Activated naive CD4-positive, alpha-beta T cell treated with anti-CD3 and anti-CD28 coated beads, Interleukin-2, amount 50 U/mL, for 72 hours (primary cell): Measurements from ENCODE around the gene CDKN1A. TPM values are rescaled to one million over a fixed set of nuclear protein-coding genes. Genes with fewer than 3 reads are reported as not detected.

Experiments
- ATAC-seq, 2 donors: fragments of 150-1000 bp; cut with Tn5 transposase; 2 replicates each; pipeline ENCODE4 v1.10.0; 2021; ENCODE audit warnings: mild to moderate bottlenecking in 2 of 2, moderate library complexity in 2 of 2
- DNase-seq, 2 donors: peaks; one replicate each; pipeline ENCODE4 v3.0.0; 2021 to 2022; ENCODE audit warnings: low spot score in 2 of 2
- H3K27ac Mint-ChIP-seq, 2 donors: one replicate each; pipeline ENCODE4 v1.8.0; 2022; ENCODE audit warnings: mild to moderate bottlenecking in 2 of 2, mixed read lengths in 2 of 2
- H3K36me3 Mint-ChIP-seq, 2 donors: one replicate each; pipeline ENCODE4 v1.8.0; 2022; ENCODE audit warnings: mixed read lengths in 2 of 2
- H3K9me3 Mint-ChIP-seq, 2 donors: one replicate each; pipeline ENCODE4 v1.8.0; 2022; ENCODE audit warnings: mixed read lengths in 2 of 2
- total RNA-seq, 2 donors: library from RNA; stranded (reverse); gene quantifications; one replicate each; pipeline ENCODE4 v1.2.3, GENCODE V29; 2022

Gene CDKN1A
- total RNA-seq, 2 donors from 2014 or later: 43.3 to 146 TPM

DNA sequence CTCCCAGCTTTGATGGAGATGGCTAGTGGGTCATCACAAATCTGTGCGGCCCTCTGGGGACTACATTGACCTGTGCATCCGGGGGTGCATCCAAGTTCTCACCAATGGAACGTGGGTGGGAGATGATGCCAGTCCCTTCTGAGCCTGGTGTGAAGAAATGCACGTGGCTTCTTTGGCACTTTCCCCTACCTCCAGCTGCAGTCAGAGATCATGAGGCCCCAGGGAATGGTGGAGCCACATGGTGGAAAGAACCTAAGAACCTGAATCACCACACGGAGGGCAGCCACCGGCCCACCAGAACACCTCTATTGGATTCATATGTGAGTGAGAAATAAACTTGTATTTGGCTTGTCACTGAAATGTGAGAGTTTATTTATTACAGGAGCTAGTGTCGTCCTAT, 9.9 kb upstream of the CDKN1A start:
- no peak for ATAC-seq
- Mint-ChIP-seq H3K36me3 (no peaks in the 10 kb centered on the region), H3K27ac (no peak overlapping the region), H3K9me3 (no peaks in the 10 kb centered on the region)
- DNase-seq: no peak

DNA sequence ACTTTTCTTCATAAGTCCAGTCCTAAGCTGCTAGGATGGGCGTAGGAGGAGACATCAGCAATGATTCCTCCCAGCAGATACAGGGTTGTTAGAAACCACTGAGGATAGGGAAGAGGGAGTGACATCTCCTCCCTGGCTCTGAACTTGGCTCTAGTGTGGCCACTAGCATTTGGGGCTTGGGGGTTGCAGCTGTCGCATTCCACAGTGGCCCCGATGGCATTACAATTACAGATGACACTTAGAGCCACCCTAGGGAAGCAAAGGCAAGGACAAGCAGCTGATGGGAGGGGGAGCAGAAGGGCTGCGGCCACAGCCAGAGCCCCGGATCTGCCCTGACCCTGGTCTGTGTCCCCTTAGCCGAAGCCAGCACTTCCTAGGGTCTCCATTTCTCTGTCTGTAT, 9.5 kb upstream of the CDKN1A start:
- H3K27ac Mint-ChIP-seq: no peak overlapping the region
- DNase-seq (no peak), ATAC-seq (no peak)
- no peaks in the 10 kb centered on the region for H3K36me3 Mint-ChIP-seq
- no peaks in the 10 kb centered on the region for H3K9me3 Mint-ChIP-seq

DNA sequence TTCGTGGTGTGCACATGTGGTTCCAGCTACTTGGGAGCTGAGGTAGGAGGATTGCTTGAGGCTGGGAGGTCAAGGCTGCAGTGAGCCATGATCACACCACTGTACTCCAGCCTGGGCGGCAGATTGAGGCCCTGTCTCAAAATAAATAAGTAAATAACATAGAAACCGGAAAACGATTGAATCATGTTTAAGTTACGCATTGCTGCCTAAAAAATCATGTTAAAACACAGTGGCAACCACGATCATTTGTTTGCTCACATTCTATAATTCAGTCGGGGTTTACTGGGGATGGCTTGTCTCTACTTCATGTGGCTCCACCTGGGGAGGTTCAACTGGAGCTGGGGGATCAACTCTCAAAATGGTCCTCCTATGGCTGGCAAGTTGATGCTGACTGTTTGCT, 8.2 kb upstream of the CDKN1A start:
- H3K9me3 Mint-ChIP-seq: no peaks in the 10 kb centered on the region
- H3K36me3 Mint-ChIP-seq: no peaks in the 10 kb centered on the region
- H3K27ac Mint-ChIP-seq: peak overlapping the region in 1 of 2 donors; percentile 26
- no peak for ATAC-seq
- DNase-seq: no peak

DNA sequence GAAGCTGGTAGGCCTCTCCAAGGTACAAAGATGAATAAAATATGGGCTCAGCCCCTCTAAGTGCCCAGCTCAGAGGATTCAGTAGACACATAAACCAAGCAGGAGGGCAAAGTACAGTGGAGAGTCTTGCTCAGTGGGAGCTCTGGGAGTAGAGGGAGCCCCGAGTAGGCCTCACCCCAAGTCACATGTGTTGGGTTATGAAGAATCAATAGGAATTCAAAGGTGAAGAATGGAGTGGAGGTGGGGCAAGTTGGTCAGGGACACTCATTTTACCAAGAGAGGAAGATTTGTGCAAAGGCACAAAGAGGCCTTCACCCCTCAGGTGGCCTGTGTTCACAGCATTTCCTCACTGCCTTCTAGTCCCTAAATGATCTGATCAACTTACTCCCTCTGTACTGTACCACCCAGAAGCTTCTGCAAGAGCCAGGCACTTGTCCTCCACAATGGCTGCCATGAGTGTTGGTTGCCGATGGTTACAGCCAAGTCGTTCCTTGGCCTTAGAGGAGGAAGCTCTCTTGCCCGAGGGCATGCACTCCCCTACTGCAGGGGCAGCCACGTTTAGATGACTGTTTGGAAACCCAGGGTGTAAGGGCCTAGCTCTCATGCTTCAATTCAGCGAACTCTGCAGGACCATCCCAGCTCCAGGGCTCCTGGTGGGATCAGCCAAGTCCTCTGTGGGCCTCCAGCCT, 6.7 kb upstream of the CDKN1A start:
- no peak for ATAC-seq
- DNase-seq: no peak
- Mint-ChIP-seq H3K36me3 (no peaks in the 10 kb centered on the region), H3K27ac (no peak overlapping the region), H3K9me3 (no peaks in the 10 kb centered on the region)

DNA sequence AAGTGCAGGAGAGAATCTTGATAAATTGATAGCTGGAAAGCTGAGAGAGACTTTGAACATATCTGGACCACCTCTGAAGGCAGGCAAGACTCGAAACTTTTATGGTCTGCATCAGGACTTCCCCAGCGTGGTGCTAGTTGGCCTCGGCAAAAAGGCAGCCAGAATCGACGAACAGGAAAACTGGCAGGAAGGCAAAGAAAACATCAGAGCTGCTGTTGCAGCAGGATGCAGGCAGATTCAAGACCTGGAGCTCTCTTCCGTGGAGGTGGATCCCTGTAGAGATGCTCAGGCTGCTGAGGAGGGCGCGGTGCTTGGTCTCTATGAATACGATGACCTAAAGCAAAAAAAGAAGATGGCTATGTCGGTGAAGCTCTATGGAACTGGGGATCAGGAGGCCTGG, 4.6 kb upstream of the CDKN1A start:
- H3K27ac Mint-ChIP-seq: no peak overlapping the region
- ATAC-seq (no peak), DNase-seq (no peak)
- peaks cover 5 to 6% of the 10 kb centered on the region in 2 donors for H3K36me3 Mint-ChIP-seq
- H3K9me3 Mint-ChIP-seq: no peaks in the 10 kb centered on the region

DNA sequence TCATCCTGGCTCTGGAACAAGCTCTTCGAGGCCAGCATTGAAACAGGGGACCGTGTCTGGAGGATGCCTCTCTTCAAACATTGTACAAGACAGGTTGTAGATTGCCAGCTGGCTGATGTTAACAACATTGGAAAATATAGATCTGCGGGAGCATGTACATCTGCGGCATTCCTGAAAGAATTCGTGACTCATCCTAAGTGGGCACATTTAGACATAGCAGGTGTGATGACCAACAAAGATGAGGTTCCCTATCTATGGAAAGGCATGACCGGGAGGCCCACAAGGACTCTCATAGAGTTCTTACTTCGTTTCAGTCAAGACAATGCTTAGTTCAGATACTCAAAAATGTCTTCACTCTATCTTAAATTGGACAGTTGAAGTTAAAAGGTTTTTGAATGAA, 3.6 kb upstream of the CDKN1A start:
- ATAC-seq: no peak
- DNase-seq: no peak
- peaks cover 9 to 13% of the 10 kb centered on the region in 2 donors for H3K36me3 Mint-ChIP-seq
- no peak overlapping the region for H3K27ac Mint-ChIP-seq
- no peaks in the 10 kb centered on the region for H3K9me3 Mint-ChIP-seq

DNA sequence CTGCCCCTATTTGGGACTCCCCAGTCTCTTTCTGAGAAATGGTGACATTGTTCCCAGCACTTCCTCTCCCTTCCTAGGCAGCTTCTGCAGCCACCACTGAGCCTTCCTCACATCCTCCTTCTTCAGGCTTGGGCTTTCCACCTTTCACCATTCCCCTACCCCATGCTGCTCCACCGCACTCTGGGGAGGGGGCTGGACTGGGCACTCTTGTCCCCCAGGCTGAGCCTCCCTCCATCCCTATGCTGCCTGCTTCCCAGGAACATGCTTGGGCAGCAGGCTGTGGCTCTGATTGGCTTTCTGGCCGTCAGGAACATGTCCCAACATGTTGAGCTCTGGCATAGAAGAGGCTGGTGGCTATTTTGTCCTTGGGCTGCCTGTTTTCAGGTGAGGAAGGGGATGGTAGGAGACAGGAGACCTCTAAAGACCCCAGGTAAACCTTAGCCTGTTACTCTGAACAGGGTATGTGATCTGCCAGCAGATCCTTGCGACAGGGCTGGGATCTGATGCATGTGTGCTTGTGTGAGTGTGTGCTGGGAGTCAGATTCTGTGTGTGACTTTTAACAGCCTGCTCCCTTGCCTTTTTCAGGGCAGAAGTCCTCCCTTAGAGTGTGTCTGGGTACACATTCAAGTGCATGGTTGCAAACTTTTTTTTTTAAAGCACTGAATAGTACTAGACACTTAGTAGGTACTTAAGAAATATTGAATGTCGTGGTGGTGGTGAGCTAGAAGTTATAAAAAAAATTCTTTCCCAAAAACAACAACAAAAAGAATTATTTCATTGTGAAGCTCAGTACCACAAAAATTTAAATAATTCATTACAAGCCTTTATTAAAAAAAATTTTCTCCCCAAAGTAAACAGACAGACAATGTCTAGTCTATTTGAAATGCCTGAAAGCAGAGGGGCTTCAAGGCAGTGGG, 2.1 kb upstream of the CDKN1A start:
- Mint-ChIP-seq H3K27ac (peak overlapping the region; percentile 93 to 96), H3K36me3 (peaks cover 18 to 24% of the 10 kb centered on the region in 2 donors), H3K9me3 (no peaks in the 10 kb centered on the region)
- ATAC-seq: no peak
- peak in 1 of 2 donors; percentile 61 for DNase-seq

DNA sequence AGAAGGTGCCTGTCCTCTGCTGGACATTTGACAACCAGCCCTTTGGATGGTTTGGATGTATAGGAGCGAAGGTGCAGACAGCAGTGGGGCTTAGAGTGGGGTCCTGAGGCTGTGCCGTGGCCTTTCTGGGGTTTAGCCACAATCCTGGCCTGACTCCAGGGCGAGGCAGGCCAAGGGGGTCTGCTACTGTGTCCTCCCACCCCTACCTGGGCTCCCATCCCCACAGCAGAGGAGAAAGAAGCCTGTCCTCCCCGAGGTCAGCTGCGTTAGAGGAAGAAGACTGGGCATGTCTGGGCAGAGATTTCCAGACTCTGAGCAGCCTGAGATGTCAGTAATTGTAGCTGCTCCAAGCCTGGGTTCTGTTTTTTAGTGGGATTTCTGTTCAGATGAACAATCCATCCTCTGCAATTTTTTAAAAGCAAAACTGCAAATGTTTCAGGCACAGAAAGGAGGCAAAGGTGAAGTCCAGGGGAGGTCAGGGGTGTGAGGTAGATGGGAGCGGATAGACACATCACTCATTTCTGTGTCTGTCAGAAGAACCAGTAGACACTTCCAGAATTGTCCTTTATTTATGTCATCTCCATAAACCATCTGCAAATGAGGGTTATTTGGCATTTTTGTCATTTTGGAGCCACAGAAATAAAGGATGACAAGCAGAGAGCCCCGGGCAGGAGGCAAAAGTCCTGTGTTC, 1.3 kb upstream of the CDKN1A start:
- DNase-seq (no peak), ATAC-seq (no peak)
- H3K9me3 Mint-ChIP-seq: no peaks in the 10 kb centered on the region
- peaks cover 19 to 24% of the 10 kb centered on the region in 2 donors for H3K36me3 Mint-ChIP-seq
- peak overlapping the region in 1 of 2 donors; percentile 96 for H3K27ac Mint-ChIP-seq

DNA sequence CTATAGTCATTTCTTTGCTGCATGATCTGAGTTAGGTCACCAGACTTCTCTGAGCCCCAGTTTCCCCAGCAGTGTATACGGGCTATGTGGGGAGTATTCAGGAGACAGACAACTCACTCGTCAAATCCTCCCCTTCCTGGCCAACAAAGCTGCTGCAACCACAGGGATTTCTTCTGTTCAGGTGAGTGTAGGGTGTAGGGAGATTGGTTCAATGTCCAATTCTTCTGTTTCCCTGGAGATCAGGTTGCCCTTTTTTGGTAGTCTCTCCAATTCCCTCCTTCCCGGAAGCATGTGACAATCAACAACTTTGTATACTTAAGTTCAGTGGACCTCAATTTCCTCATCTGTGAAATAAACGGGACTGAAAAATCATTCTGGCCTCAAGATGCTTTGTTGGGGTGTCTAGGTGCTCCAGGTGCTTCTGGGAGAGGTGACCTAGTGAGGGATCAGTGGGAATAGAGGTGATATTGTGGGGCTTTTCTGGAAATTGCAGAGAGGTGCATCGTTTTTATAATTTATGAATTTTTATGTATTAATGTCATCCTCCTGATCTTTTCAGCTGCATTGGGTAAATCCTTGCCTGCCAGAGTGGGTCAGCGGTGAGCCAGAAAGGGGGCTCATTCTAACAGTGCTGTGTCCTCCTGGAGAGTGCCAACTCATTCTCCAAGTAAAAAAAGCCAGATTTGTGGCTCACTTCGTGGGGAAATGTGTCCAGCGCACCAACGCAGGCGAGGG, 594 bp upstream of the CDKN1A start:
- peaks cover 23 to 27% of the 10 kb centered on the region in 2 donors for H3K36me3 Mint-ChIP-seq
- DNase-seq (peak in 1 of 2 donors; percentile 16), ATAC-seq (peak in 1 of 2 donors; percentile 23)
- peak overlapping the region; percentile 60 to 96 for H3K27ac Mint-ChIP-seq
- no peaks in the 10 kb centered on the region for H3K9me3 Mint-ChIP-seq

DNA sequence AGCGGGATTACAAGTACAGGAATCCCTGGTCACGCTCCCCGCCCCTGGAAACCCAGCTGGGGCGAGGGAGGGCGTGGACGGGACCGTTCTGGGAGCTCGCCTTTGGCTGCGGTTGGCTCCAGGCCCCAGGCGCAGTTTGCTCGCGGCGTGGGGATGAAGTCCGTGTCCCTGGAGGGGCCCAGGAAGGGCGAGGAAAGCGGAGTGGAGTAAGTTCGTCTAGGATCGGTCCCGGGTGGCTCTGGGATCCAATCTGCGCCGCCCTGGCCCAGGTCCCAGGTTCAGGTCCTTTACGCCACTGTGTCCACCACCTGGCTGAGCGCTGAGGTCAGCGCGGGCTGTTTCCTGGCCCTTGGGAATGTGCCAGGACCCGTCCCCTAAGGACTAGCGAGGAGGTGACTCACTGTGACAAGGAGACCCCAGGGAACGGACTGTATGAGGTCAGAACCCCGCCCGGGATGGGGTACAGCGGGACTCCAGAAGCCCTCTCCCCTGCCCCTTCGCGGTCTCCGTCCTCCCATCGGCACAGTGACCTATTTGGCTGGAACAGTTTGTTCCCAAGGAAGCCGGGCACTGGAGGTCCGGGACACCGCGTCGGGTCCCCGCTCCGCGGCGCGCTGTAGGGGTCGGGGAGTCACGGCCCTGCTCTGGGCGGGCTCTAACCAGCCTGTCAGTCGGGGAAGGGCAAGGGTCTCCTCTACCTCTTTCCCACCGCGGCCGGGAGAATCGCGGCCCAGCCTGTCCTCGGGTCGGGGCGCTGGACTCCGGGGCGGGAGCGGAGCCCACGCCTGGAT, 724 bp downstream of the CDKN1A start:
- ATAC-seq (no peak), DNase-seq (peak; percentile 46 to 70)
- H3K36me3 Mint-ChIP-seq: peaks cover 32 to 39% of the 10 kb centered on the region in 2 donors
- H3K9me3 Mint-ChIP-seq: no peaks in the 10 kb centered on the region
- peak overlapping the region; percentile 96 to 98 for H3K27ac Mint-ChIP-seq

DNA sequence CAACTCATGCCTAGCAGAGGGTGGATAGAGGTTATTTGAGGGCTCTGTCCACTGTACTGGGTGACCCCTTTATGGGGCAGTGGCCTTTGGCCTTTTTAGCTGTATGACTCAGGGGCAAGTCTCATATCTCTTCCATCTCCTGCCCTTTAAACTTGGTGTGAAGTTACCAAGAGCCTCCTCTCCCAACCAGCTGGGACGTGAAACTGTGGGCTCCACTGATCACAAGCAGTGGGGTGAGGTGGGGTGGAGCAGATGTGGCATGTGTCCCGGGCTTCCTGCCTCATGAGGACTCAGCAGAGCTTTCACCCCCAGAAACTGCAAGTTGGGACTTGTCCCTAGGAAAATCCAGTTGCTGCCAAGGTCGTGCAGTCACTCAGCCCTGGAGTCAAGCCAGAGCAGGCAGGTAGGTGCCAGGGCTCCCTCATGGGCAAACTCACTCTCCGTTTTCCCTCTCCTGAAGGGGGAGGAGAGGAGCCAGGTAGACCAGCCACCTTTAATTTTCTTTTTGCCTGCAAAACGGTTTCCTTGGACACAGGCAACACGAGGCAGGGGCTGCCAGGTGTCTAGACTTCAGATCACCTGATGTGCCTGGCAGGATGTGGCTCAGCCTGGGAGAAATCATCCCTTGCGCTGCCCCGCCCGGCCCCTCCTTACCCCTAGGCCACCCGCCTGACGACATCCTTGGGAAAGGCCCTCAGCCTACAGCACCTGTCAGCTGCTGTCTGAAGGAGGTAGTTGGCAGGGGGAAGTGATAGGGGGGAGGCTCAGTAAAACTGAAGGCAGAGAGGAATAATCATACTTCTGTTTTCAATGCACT, 4.0 kb downstream of the CDKN1A start:
- H3K36me3 Mint-ChIP-seq: peaks cover 41 to 51% of the 10 kb centered on the region in 2 donors
- ATAC-seq: peak; percentile 14 to 49
- peak; percentile 50 to 78 for DNase-seq
- H3K9me3 Mint-ChIP-seq: no peaks in the 10 kb centered on the region
- peak overlapping the region; percentile 87 to 96 for H3K27ac Mint-ChIP-seq

DNA sequence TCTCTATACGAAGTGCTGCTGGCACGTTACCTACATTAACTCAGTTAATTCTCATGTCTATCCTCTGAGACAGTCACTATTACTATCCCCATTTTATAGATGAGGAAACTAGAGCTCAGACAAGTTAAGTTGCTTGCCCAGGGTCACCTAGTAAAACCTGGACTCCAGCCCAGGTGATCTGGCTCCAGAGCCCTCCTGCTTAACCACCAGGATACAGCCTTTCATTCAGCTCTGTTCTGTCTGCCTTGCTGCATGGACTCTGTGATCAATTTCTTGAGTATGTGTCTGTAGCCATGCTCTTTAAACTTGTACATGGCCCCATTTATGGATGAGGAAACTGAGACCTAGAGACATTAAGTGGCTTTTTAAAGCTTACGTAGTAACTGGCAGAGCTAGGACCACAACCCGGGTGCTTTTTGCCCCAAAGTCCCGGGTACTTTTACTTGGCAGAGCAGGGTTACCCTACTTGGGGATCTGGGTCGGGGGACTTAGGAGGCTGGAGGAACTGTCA, 4.7 kb downstream of the CDKN1A start:
- Mint-ChIP-seq H3K27ac (peak overlapping the region; percentile 87 to 96), H3K9me3 (no peaks in the 10 kb centered on the region), H3K36me3 (peaks cover 41 to 51% of the 10 kb centered on the region in 2 donors)
- ATAC-seq: no peak
- no peak for DNase-seq

DNA sequence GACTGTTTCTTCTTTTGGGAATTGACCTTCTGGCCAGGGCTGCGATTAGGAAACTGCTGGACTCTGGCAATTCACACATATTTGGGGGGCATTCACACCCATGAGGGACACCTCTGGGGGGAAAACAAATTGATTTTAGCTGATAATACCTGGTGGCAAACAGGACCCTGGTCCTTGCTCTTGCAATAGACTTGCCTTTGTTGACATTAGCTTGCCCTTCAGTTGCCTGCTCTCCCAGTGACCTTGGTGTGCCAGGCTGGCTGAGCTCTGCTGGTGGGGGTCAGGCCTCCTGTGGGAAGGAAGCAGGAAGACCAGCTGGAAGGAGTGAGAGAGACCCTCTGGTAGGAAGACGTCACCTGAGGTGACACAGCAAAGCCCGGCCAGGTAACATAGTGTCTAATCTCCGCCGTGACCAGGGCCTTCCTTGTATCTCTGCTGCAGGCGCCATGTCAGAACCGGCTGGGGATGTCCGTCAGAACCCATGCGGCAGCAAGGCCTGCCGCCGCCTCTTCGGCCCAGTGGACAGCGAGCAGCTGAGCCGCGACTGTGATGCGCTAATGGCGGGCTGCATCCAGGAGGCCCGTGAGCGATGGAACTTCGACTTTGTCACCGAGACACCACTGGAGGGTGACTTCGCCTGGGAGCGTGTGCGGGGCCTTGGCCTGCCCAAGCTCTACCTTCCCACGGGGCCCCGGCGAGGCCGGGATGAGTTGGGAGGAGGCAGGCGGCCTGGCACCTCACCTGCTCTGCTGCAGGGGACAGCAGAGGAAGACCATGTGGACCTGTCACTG, 5.3 kb downstream of the CDKN1A start:
- no peaks in the 10 kb centered on the region for H3K9me3 Mint-ChIP-seq
- peaks cover 35 to 46% of the 10 kb centered on the region in 2 donors for H3K36me3 Mint-ChIP-seq
- H3K27ac Mint-ChIP-seq: peak overlapping the region; percentile 87 to 96
- DNase-seq (no peak), ATAC-seq (no peak)

DNA sequence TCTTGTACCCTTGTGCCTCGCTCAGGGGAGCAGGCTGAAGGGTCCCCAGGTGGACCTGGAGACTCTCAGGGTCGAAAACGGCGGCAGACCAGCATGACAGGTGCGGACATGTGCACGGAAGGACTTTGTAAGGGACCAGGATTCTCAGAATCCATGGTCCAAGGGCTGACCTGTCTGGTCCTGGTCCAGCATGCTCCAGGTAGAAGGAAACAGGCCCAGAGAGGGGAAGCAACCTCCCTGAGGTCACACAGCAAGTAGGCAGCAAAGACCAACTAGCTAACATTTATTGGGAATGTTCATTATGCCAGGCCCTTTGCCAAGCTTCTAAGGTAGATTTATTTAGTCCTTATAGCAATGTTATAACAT, 5.9 kb downstream of the CDKN1A start:
- DNase-seq: no peak
- ATAC-seq: no peak
- Mint-ChIP-seq H3K36me3 (peaks cover 31 to 44% of the 10 kb centered on the region in 2 donors), H3K9me3 (no peaks in the 10 kb centered on the region), H3K27ac (no peak overlapping the region)
